Brain microvascular endothelial cell (primary cell): ENCODE data around the gene RASSF3.

ENCODE experiments used
- DNase-seq: peaks from one replicate; pipeline ENCODE4 v3.0.0-alpha.2; 2020
- H3K27ac ChIP-seq: fragments of 250-450 bp; sonication (Bioruptor Pico); 2 replicates; pipeline ENCODE4 v1.5.1; 2020; ENCODE audit warnings: mild to moderate bottlenecking, moderate library complexity
- H3K27me3 ChIP-seq: fragments of 250-450 bp; sonication (Bioruptor Pico); replicated peaks from 2 replicates; pipeline ENCODE4 v1.5.1; 2020; ENCODE audit warnings: mild to moderate bottlenecking
- H3K36me3 ChIP-seq: fragments of 250-450 bp; sonication (Bioruptor Pico); replicated peaks from 2 replicates; pipeline ENCODE4 v1.5.1; 2020; ENCODE audit warnings: mild to moderate bottlenecking
- H3K4me3 ChIP-seq: 2 replicates; pipeline ENCODE4 v1.5.1; 2011; ENCODE audit warnings: low read depth, mild to moderate bottlenecking, control low read depth, low read length, moderate library complexity
- CTCF ChIP-seq: IDR thresholded peaks from 2 replicates; pipeline ENCODE4 v1.5.1; 2011; ENCODE audit warnings: low read depth, mild to moderate bottlenecking, moderate library complexity, low read length, control low read depth, inconsistent platforms; ENCODE audit errors: missing control alignments
- in situ Hi-C: cut with HindIII; loops from 2 replicates; pipeline ENCODE4 v1.10.0; 2017; ENCODE audit warnings: low sequenced_read_pairs, low pct_ligation_motif_present

The RASSF3 gene

GRCh38 chr12:64743206-64743605, 132.9 kb downstream of the RASSF3 start:
- no peak overlapping the region for H3K27ac ChIP-seq
- peaks cover 26% of the 10 kb centered on the region for H3K36me3 ChIP-seq

GRCh38 chr12:64744422-64745258, 134.3 kb downstream of the RASSF3 start:
- Histone ChIP-seq H3K4me3 (no peak overlapping the region), H3K27me3 (no peaks in the 10 kb centered on the region), H3K36me3 (peaks cover 22% of the 10 kb centered on the region), H3K27ac (no peak overlapping the region)
- in situ Hi-C loops: no loop called here
- TF ChIP-seq CTCF: no peak
- DNase-seq: no peak

More at GRCh38 chr12:64743206-64743605, 132.9 kb downstream of the RASSF3 start:
- Histone ChIP-seq H3K4me3 (no peak overlapping the region), H3K27me3 (no peaks in the 10 kb centered on the region)
- in situ Hi-C loops: no loop called here
- no peak for DNase-seq
- no peak for TF ChIP-seq CTCF

GRCh38 chr12:64745259-64745807, 135.0 kb downstream of the RASSF3 start:
- H3K4me3 ChIP-seq: no peak overlapping the region
- DNase-seq: no peak
- peaks cover 17% of the 10 kb centered on the region for H3K36me3 ChIP-seq
- H3K27me3 ChIP-seq: no peaks in the 10 kb centered on the region
- TF ChIP-seq CTCF: no peak
- in situ Hi-C loops: no loop called here
- H3K27ac ChIP-seq: no peak overlapping the region

- H3K4me3 ChIP-seq: no peak overlapping the region
- no peak overlapping the region for H3K27ac ChIP-seq
- in situ Hi-C loops: no loop called here
- TF ChIP-seq CTCF: no peak
- H3K27me3 ChIP-seq: no peaks in the 10 kb centered on the region
- peaks cover 17% of the 10 kb centered on the region for H3K36me3 ChIP-seq
- no peak for DNase-seq
Observed at GRCh38 chr12:64745980-64746379, 135.7 kb downstream of the RASSF3 start.

- H3K27me3 ChIP-seq: no peaks in the 10 kb centered on the region
- H3K4me3 ChIP-seq: no peak overlapping the region
- no peak for TF ChIP-seq CTCF
- in situ Hi-C loops: no loop called here
- no peak for DNase-seq
- peak overlapping the region; percentile 52 for H3K27ac ChIP-seq
- peaks cover 17% of the 10 kb centered on the region for H3K36me3 ChIP-seq
Observed at GRCh38 chr12:64746663-64747062, 136.4 kb downstream of the RASSF3 start.
